OCI-LY7 (cell line): ENCODE measurements around the gene PPIL3.

ENCODE experiments used
- CTCF ChIP-seq: fragments of 200-600 bp; sonication (generic); conservative IDR thresholded peaks from 2 replicates; pipeline ENCODE4 v1.5.1; 2014; ENCODE audit warnings: mild to moderate bottlenecking, antibody characterized with exemption, low read length, moderate library complexity, mixed read lengths
- EZH2phosphoT487 ChIP-seq: fragments of 200-600 bp; sonication (generic); IDR thresholded peaks from 2 replicates; pipeline ENCODE4 v1.6.1; 2018; ENCODE audit warnings: low read depth, borderline replicate concordance, mild to moderate bottlenecking, mixed run types, antibody characterized with exemption, low read length, moderate library complexity, mixed read lengths

GRCh38 chr2:200828572-200829257, 60.2 kb downstream of the PPIL3 start:
- TF ChIP-seq CTCF (no peak), EZH2phosphoT487 (no peak)
